ENCODE results near the gene HHIPL1. TPM values are rescaled to one million over a fixed set of nuclear protein-coding genes. Genes with fewer than 3 reads are reported as not detected.

HHIPL1 gene
- total RNA-seq, 1 donor from 2014 or later = 0.86 TPM

DNA sequence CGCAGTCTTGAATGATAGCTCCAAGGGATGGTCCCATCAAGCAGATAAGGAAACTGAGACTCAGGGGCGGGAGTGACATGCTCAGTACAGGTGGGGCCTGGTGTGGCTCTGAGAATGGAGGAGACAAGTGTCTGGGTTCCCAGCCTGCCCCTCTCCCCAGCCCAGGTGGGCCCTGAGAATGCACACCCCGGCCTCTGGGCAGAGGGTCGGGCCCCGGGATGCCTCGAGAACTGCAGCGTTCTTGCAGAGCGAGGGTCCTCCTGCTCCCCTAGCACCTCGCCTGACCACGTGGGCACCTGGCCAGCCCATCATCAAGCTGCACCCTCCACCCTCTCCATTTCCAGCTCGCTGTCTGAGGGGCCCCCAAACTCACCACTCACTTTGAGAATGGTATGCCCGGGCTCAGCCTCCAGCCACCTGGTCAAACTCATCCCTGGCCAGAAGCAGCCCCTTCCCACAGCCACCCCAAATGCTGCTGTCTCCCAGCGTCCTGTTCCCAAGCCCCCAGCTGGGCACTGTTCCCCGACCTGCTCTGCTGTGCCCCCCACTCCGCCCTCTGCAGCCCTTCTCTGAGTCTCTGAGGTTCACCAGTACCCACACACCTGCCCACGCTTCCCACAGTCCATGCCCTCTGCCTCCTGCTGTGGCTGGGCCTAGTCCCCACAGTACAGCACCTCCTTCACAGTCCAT, 83.4 kb downstream of the HHIPL1 start:
- Mint-ChIP-seq H3K27me3 (ENCODE audit: low read depth, unreplicated experiment) (peaks cover 39% of the 10 kb centered on the region), H3K27ac (ENCODE audit: unreplicated experiment) (peak overlapping the region; percentile 34), H3K4me1 (ENCODE audit: low read depth, unreplicated experiment) (no peaks in the 10 kb centered on the region), H3K36me3 (ENCODE audit: low read depth, unreplicated experiment) (no peaks in the 10 kb centered on the region), H3K4me3 (ENCODE audit: unreplicated experiment) (no peak overlapping the region), H3K9me3 (ENCODE audit: unreplicated experiment) (no peaks in the 10 kb centered on the region)
- Histone ChIP-seq H2AFZ (ENCODE audit: low read depth, low read length) (no peak overlapping the region), H3K36me3 (ENCODE audit: insufficient read depth, low read length) (no peaks in the 10 kb centered on the region), H3K4me1 (ENCODE audit: insufficient read depth, low read length) (peaks cover 3% of the 10 kb centered on the region), H4K20me1 (ENCODE audit: insufficient read depth, low read length) (no peaks in the 10 kb centered on the region), H3K9me3 (ENCODE audit: insufficient read depth, low read depth, low read length) (no peaks in the 10 kb centered on the region), H3K9ac (ENCODE audit: low read length) (no peak overlapping the region), H3K27me3 (ENCODE audit: insufficient read depth, low read length) (no peaks in the 10 kb centered on the region), H3K79me2 (ENCODE audit: insufficient read depth, low read length) (no peaks in the 10 kb centered on the region), H3K27ac (ENCODE audit: low read depth, low read length) (no peak overlapping the region), H3K4me3 (ENCODE audit: insufficient read depth, low read depth, low read length) (no peak overlapping the region), H3K4me2 (ENCODE audit: low read length) (no peak overlapping the region)
- TF ChIP-seq CTCF (IDR thresholded peaks at IDR 0.05; ENCODE audit: insufficient read depth, low read depth, low read length) = no peak
- TF ChIP-seq EZH2 (IDR thresholded peaks at IDR 0.05; ENCODE audit: insufficient read depth, low read length) = no peak
- DNase-seq (ENCODE audit: low read depth) (no peak), FAIRE-seq (no peak)

GRCh38 chr14:99728981-99729451, 84.1 kb downstream of the HHIPL1 start:
- no peaks in the 10 kb centered on the region for H3K36me3 Mint-ChIP-seq (ENCODE audit: low read depth, unreplicated experiment)
- no peaks in the 10 kb centered on the region for H3K4me1 Mint-ChIP-seq (ENCODE audit: low read depth, unreplicated experiment)
- H3K4me1 ChIP-seq (ENCODE audit: insufficient read depth, low read length) = peaks cover 3% of the 10 kb centered on the region
- H3K4me3 Mint-ChIP-seq (ENCODE audit: unreplicated experiment) = no peak overlapping the region
- H3K79me2 ChIP-seq (ENCODE audit: insufficient read depth, low read length) = no peaks in the 10 kb centered on the region
- H3K9me3 Mint-ChIP-seq (ENCODE audit: unreplicated experiment) = no peaks in the 10 kb centered on the region
- peaks cover 37% of the 10 kb centered on the region for H3K27me3 Mint-ChIP-seq (ENCODE audit: low read depth, unreplicated experiment)
- no peak overlapping the region for H3K4me3 ChIP-seq (ENCODE audit: insufficient read depth, low read depth, low read length)
- H3K9ac ChIP-seq (ENCODE audit: low read length) = no peak overlapping the region
- H3K36me3 ChIP-seq (ENCODE audit: insufficient read depth, low read length) = no peaks in the 10 kb centered on the region
- no peak for DNase-seq (ENCODE audit: low read depth)
- H4K20me1 ChIP-seq (ENCODE audit: insufficient read depth, low read length) = no peaks in the 10 kb centered on the region
- H3K4me2 ChIP-seq (ENCODE audit: low read length) = no peak overlapping the region
- TF ChIP-seq EZH2 (IDR thresholded peaks at IDR 0.05; ENCODE audit: insufficient read depth, low read length) (no peak), CTCF (IDR thresholded peaks at IDR 0.05; ENCODE audit: insufficient read depth, low read depth, low read length) (no peak)
- H3K9me3 ChIP-seq (ENCODE audit: insufficient read depth, low read depth, low read length) = no peaks in the 10 kb centered on the region
- no peak overlapping the region for H3K27ac Mint-ChIP-seq (ENCODE audit: unreplicated experiment)
- no peak for FAIRE-seq
- H3K27ac ChIP-seq (ENCODE audit: low read depth, low read length) = no peak overlapping the region
- H2AFZ ChIP-seq (ENCODE audit: low read depth, low read length) = no peak overlapping the region
- H3K27me3 ChIP-seq (ENCODE audit: insufficient read depth, low read length) = no peaks in the 10 kb centered on the region

Other genes with a start within 250 kb of the HHIPL1 start
- gene SETD3, start 164.3 kb upstream of the HHIPL1 start, total RNA-seq = 62.8 and 65.8 TPM in 2 replicates
- 110 and 121 TPM in 2 replicates for gene CCNK, start 163.7 kb upstream of the HHIPL1 start, total RNA-seq
- gene CCDC85C, start 40.9 kb upstream of the HHIPL1 start, total RNA-seq = 8.4 and 16.6 TPM in 2 replicates
- 0.41 and 0.52 TPM in 2 replicates for gene CYP46A1, start 39.2 kb downstream of the HHIPL1 start, total RNA-seq
- gene EML1, start 148.3 kb downstream of the HHIPL1 start, total RNA-seq = 17.1 and 23.5 TPM in 2 replicates